Heart right ventricle (tissue), 16 donors: ENCODE results near the gene HSPH1. TPM values are rescaled to one million over a fixed set of nuclear protein-coding genes. Genes with fewer than 3 reads are reported as not detected.

ENCODE experiments used
- ATAC-seq, 8 donors: fragments of 200-7000 bp; cut with Tn5 transposase; one replicate each; pipeline ENCODE4 v1.9.1; 2020; ENCODE audit warnings: mild to moderate bottlenecking in 8 of 8, moderate library complexity in 8 of 8, moderate number of reproducible peaks in 1 of 8
- DNase-seq, 2 donors: peaks; one replicate each; pipeline ENCODE4 v3.0.0-alpha.2; 2020
- H3K27ac ChIP-seq, 10 donors: fragments of 200-600 bp; sonication (generic) in 2 of 10; one replicate each; pipeline versions ENCODE4 v1.5.0 to v1.8.0; 2020 to 2022; ENCODE audit warnings: mild to moderate bottlenecking in 3 of 10
- H3K27me3 ChIP-seq, 7 donors: fragments of 200-600 bp; one replicate each; pipeline ENCODE4 v1.8.0; 2021 to 2022; ENCODE audit warnings: mild to moderate bottlenecking in 2 of 7
- H3K36me3 ChIP-seq, 9 donors: fragments of 200-600 bp; sonication (generic) in 1 of 9; one replicate each; pipeline versions ENCODE4 v1.5.0 to v1.8.0; 2020 to 2022; ENCODE audit warnings: mild to moderate bottlenecking in 2 of 9
- H3K4me1 ChIP-seq, 9 donors: fragments of 200-600 bp; sonication (generic) in 1 of 9; one replicate each; pipeline versions ENCODE4 v1.5.0 to v1.8.0; 2020 to 2022; ENCODE audit warnings: mild to moderate bottlenecking in 4 of 9
- H3K4me3 ChIP-seq, 10 donors: fragments of 200-600 bp; sonication (generic) in 2 of 10; one replicate each; pipeline versions ENCODE4 v1.5.0 to v1.8.0; 2020 to 2022; ENCODE audit warnings: mild to moderate bottlenecking in 7 of 10, moderate library complexity in 2 of 10
- H3K9me3 ChIP-seq, 11 donors: fragments of 200-600 bp in 10 of 11; sonication (generic) in 2 of 11; one replicate each; pipeline versions ENCODE4 v1.5.0 to v1.8.0; 2013 to 2022; ENCODE audit warnings: mild to moderate bottlenecking in 2 of 11, control low read depth in 1 of 11, moderate library complexity in 1 of 11
- CTCF ChIP-seq, 9 donors: fragments of 200-600 bp; sonication (generic) in 2 of 9; IDR thresholded peaks; one replicate each; pipeline versions ENCODE4 v1.5.0 to v1.8.0; 2021 to 2022; ENCODE audit warnings: antibody characterized with exemption in 9 of 9, mild to moderate bottlenecking in 5 of 9, moderate library complexity in 1 of 9
- WGBS, 2 donors: extraction: QIAGEN DNeasy Blood & Tissue Kit; methylation state at CpG; one replicate each; pipeline ENCODE4 v1.1.7; 2013; ENCODE audit warnings: inconsistent platforms in 1 of 2; 5-methylcytosine and 5-hydroxymethylcytosine counted together
- intact Hi-C, 10 donors: fragments of 100-400 bp; cut with DNase I; formaldehyde crosslinking; loops; one replicate each; pipeline versions ENCODE4 v1.11.1 to v1.14.2; 2022
- polyA plus RNA-seq, 2 donors: library from polyadenylated mRNA; stranded (reverse); fragments of 200-250 nt; gene quantifications; one replicate each; pipeline ENCODE4 v1.2.3, GENCODE V29; 2013
- total RNA-seq, 10 donors: library from RNA; stranded (reverse); fragmentation: NEBNext Ultra II Directional in 3 of 10; extraction: Animal tissue kit (Norgen Biotek cat#: 25700) in 3 of 10; gene quantifications; one replicate each; pipeline versions ENCODE4 v1.2.1 to v1.2.4, GENCODE V29; 2021 to 2023
- donor health status: Arrhythmogenic right ventricular cardiomyopathy.
- donor health status: ischemic (EF 13 %, LVEDD 7.1; RV severe dilation, severe dysfunction).
- donor health status: healthy with polysubstance abuse.
- donor health status: DM: no; HTN: yes; CAD: no.
- donor health status: DM: no; HTN: no; CAD: no.
- donor health status: ischemic (EF 25% LVEDD 6.9; RV normal size, moderate dysfunction).
- donor health status: ischemic (EF 25% LVEDD 5.7; RV mildly dilated, moderate dysfunction).
- donor health status: healthy.
- donor health status: DM: yes; HTN: yes; CAD: no.
- donor health status: Ischemic cardiomyopathy.
- donor health status: ischemic (EF 35%, LVEDD 5.7; RV mildly dilated, moderate dysfunction).
- donor health status: nonischemic (EF 11% LVEDD 7.7; RV severe dilation, severe dysfunction).
- donor health status: DM: yes; HTN: yes; CAD: no.
- donor health status: PGD.
- donor health status: ischemic (EF 29% LVEDD 5.4; RV normal size, mild dysfunction).
- donor health status: nonischemic (EF 23%, LVEDD 6.1; RV moderate dilation, normal function).

The HSPH1 gene
- total and polyA plus RNA-seq, 12 donors, result 28.4 to 65.4 (median 45.8) TPM

- DNase-seq (no peak), ATAC-seq (no peak)
- Histone ChIP-seq H3K9me3 (no peaks in the 10 kb centered on the region), H3K27me3 (no peaks in the 10 kb centered on the region), H3K4me3 (no peak overlapping the region), H3K36me3 (peaks cover 0 to 100% (median 73%) of the 10 kb centered on the region in 9 donors), H3K4me1 (no peaks in the 10 kb centered on the region), H3K27ac (no peak overlapping the region)
- TF ChIP-seq CTCF (IDR thresholded peaks at IDR 0.05), result no peak
- intact Hi-C loops, result no loop called here
- 92% methylated on average over 2 of the region's 2 CpGs for WGBS, 2 donors
Observed at GRCh38 chr13:31149604-31150003, 12.1 kb downstream of the HSPH1 start.

- no peak for TF ChIP-seq CTCF (IDR thresholded peaks at IDR 0.05)
- peaks cover 0 to 100% (median 72%) of the 10 kb centered on the region in 9 donors for H3K36me3 ChIP-seq
- H3K27me3 ChIP-seq, result no peaks in the 10 kb centered on the region
- intact Hi-C loops, result no loop called here
- no peaks in the 10 kb centered on the region for H3K4me1 ChIP-seq
- H3K4me3 ChIP-seq, result no peak overlapping the region
- no peaks in the 10 kb centered on the region for H3K9me3 ChIP-seq
- no peak for ATAC-seq
- H3K27ac ChIP-seq, result no peak overlapping the region
- DNase-seq, result no peak
- 99% methylated on average over 4 of the region's 4 CpGs for WGBS, 2 donors
Observed at GRCh38 chr13:31145417-31145816, 16.3 kb downstream of the HSPH1 start.

- Histone ChIP-seq H3K4me1 (no peaks in the 10 kb centered on the region), H3K9me3 (no peaks in the 10 kb centered on the region), H3K27me3 (no peaks in the 10 kb centered on the region), H3K36me3 (peaks cover 0 to 92% (median 55%) of the 10 kb centered on the region in 9 donors), H3K4me3 (no peak overlapping the region), H3K27ac (no peak overlapping the region)
- DNase-seq (no peak), ATAC-seq (no peak)
- intact Hi-C loops, result no loop called here
- WGBS, 2 donors, result 90 to 92% methylated on average over 3 of the region's 3 CpGs
- TF ChIP-seq CTCF (IDR thresholded peaks at IDR 0.05), result no peak
Observed at GRCh38 chr13:31138515-31138914, 23.2 kb downstream of the HSPH1 start.

GRCh38 chr13:31136724-31137123 is 25.0 kb downstream of the HSPH1 start:
- H3K27me3 ChIP-seq, result no peaks in the 10 kb centered on the region
- no peak overlapping the region for H3K27ac ChIP-seq
- H3K9me3 ChIP-seq, result no peaks in the 10 kb centered on the region
- H3K4me3 ChIP-seq, result no peak overlapping the region
- ATAC-seq (no peak), DNase-seq (no peak)
- H3K36me3 ChIP-seq, result peaks cover 0 to 77% (median 45%) of the 10 kb centered on the region in 9 donors
- intact Hi-C loops, result no loop called here
- TF ChIP-seq CTCF (IDR thresholded peaks at IDR 0.05), result no peak
- no peaks in the 10 kb centered on the region for H3K4me1 ChIP-seq
